ENCODE data around the gene GARIN5A. TPM values are rescaled to one million over a fixed set of nuclear protein-coding genes. Genes with fewer than 3 reads are reported as not detected.

GARIN5A gene
- total and polyA plus RNA-seq, 3 donors from 2014 or later: 60.0 to 126 (median 120) TPM

DNA sequence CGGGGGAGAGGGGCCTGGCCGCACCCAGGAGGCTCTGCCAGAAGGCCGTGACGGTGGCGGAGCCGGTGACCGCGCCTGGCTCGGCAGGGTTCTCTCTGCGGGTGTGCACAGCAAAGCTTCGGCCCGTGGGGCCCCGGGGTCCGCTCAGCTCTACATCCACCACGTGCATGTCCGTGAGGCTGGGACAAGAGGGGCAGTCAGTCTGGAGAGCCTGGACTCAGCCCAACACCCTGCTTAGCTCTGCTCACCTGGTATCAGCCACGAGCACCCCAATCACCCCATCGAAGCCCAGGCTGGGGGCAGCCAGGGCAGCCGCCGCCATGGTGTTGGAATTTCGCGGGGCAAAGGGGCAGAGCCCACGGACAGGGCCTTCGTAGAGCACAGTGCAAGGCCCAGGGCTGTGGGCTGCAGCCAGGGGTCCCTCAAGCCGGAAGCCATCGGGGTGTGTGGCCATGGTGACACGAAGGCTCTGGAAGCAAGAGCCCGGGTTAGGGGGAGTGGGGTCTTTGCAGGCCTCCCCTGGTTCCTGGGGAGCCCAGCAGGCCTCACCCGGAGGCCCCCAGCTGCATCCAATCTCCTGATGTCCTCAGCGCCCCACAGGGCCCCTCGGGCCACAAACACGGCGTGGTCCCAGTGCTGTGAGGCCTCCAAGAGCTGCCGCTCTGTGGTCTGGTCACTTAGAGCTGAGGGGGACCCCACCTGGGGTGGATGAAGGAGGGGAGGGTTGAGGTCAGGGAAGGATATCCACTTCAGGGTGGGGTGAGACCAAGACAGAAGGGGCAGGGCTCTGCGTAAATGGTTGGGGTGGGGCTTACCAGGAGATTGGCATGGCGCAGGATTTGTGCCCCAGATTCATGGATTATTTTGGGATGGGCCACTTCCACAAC is 35.7 kb upstream of the GARIN5A start:
- Histone ChIP-seq H3K27ac (no peak overlapping the region), H3K4me3 (peak overlapping the region in 1 of 2 donors; percentile 89), H3K36me3 (ENCODE audit: low read depth, missing control alignments) (no peaks in the 10 kb centered on the region), H3K4me1 (peaks cover 20% of the 10 kb centered on the region), H3K27me3 (no peaks in the 10 kb centered on the region), H3K9me3 (no peaks in the 10 kb centered on the region)
- TF ChIP-seq, protein P1, sequence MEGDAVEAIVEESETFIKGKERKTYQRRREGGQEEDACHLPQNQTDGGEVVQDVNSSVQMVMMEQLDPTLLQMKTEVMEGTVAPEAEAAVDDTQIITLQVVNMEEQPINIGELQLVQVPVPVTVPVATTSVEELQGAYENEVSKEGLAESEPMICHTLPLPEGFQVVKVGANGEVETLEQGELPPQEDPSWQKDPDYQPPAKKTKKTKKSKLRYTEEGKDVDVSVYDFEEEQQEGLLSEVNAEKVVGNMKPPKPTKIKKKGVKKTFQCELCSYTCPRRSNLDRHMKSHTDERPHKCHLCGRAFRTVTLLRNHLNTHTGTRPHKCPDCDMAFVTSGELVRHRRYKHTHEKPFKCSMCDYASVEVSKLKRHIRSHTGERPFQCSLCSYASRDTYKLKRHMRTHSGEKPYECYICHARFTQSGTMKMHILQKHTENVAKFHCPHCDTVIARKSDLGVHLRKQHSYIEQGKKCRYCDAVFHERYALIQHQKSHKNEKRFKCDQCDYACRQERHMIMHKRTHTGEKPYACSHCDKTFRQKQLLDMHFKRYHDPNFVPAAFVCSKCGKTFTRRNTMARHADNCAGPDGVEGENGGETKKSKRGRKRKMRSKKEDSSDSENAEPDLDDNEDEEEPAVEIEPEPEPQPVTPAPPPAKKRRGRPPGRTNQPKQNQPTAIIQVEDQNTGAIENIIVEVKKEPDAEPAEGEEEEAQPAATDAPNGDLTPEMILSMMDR (IDR thresholded peaks at IDR 0.05): no peak
- no peak for TF ChIP-seq POLR2A (IDR thresholded peaks at IDR 0.05)
- intact Hi-C loops (cut with DNase I; ENCODE audit: low total_unique reads): no loop called here
- WGBS, 2 donors: 36 to 78% methylated on average over 6 to 36 of the region's 36 CpGs
- no peak for DNase-seq

DNA sequence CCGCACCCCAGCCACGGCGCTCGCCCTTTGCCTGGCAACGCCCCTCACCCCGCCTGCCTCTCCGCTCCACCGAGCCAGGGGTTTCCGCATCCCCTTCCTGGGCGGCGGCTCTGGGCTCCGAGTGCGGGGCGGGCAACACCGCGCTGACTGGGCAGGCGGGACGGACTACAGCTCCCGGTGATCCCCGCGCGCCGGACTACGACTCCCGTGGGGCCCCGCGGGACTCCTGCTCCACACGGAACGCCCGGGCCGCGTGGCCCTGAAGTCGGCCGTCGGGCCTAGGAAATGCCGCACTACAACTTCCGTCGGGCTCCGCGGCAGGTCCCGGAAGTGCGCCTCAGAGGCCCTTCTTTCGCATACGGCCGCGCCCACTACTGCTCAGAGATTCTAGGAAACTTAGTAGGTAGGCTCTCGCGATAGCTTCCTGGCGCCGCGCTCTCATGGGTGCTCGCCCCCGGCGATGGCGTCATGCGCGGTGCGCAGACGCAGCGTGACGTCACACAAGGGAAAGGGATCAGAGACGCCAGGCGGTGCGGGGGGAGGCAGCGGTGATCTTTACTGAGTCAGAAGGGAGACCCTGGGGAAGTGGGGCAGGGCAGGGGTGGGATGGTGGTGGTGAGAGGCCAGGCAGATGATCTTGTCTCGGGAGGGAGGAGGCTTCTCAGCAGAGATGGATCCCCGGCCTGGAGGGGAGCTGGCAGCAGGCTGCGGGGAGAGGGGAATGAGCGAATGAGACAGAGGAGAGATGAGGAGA is 34.6 kb upstream of the GARIN5A start, which contains the start of gene JOSD2:
Gene JOSD2, minus strand, starts transcription at position 123 of the 754 bp plus-strand sequence. CDS start 760 bp downstream, outside the sequence.
- 0 to 2% methylated on average over 39 to 69 of the region's 69 CpGs for WGBS, 2 donors
- Histone ChIP-seq H3K27me3 (no peaks in the 10 kb centered on the region), H3K4me3 (peak within 1 kb of the TSS; percentile 66 to 89), H3K27ac (peak within 1 kb of the TSS; percentile 76 to 77), H3K9me3 (no peaks in the 10 kb centered on the region), H3K36me3 (ENCODE audit: low read depth, missing control alignments) (no peaks in the 10 kb centered on the region), H3K4me1 (peaks cover 20% of the 10 kb centered on the region)
- DNase-seq: peak; percentile 100
- TF ChIP-seq, protein P1 (IDR thresholded peaks at IDR 0.05): no peak
- peak; percentile 50 for TF ChIP-seq POLR2A (IDR thresholded peaks at IDR 0.05)
- intact Hi-C loops (cut with DNase I; ENCODE audit: low total_unique reads): no loop called here

DNA sequence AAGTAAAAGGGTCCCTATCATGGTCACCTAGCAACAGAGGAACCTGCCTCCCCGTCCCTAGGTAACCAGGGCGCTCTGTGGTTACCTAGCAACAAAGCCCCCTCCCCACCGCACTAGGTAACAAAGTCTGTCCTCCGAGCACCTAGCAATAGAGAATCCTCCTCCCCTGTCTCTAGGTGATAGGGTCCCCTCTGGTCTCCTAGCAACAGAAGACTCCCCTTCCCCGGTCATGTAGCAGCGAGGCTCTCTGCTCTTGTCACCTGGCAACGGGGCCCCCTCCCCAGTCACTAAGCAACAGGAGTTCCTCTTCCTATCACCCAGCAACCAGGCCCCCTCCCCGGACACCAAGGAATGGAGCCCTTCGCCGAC is 34.0 kb upstream of the GARIN5A start:
- no peak for DNase-seq

DNA sequence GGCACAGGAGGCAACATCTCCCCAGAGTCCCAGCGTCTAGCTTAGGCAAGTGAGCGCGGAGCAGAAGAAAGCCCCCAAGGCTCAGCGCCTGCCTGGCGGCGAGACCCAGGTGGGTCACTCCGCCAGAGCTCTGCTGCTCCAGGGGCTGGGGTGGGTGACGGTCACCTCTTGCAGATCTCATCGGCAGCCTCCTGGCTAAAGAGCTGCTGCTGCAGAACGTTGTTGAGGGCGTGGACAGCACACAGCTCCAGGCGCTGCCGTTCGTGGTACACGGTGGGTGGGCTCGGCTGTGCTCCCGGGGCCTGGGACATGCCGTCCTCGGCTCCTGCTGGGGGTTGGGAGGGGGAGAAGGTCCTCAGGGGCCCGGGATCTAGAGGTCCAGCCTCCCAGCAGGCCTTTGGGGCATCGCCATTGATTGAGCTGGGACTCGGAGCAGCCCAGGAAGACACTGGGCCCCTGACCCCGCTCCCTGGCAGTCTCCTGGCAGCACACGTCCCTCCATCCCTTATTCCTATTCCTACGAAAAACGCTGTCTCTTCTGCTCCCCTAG is 33.5 kb upstream of the GARIN5A start:
- peaks cover 20% of the 10 kb centered on the region for H3K4me1 ChIP-seq
- intact Hi-C loops (cut with DNase I; ENCODE audit: low total_unique reads): no loop called here
- H3K36me3 ChIP-seq (ENCODE audit: low read depth, missing control alignments): no peaks in the 10 kb centered on the region
- WGBS, 2 donors: 17 to 21% methylated on average over 8 to 26 of the region's 26 CpGs
- H3K27me3 ChIP-seq: no peaks in the 10 kb centered on the region
- DNase-seq: peak; percentile 75
- peak overlapping the region; percentile 66 to 89 for H3K4me3 ChIP-seq
- no peaks in the 10 kb centered on the region for H3K9me3 ChIP-seq
- peak overlapping the region; percentile 76 to 77 for H3K27ac ChIP-seq
- no peak for TF ChIP-seq POLR2A (IDR thresholded peaks at IDR 0.05)
- TF ChIP-seq, protein P1 (IDR thresholded peaks at IDR 0.05): no peak

More for the DNA sequence above, 34.0 kb upstream of the GARIN5A start:
- no peaks in the 10 kb centered on the region for H3K9me3 ChIP-seq
- H3K4me1 ChIP-seq: peaks cover 20% of the 10 kb centered on the region
- H3K36me3 ChIP-seq (ENCODE audit: low read depth, missing control alignments): no peaks in the 10 kb centered on the region
- WGBS, 2 donors: 1 to 7% methylated on average over 4 to 10 of the region's 10 CpGs
- TF ChIP-seq POLR2A (IDR thresholded peaks at IDR 0.05): no peak
- TF ChIP-seq, protein P1 (IDR thresholded peaks at IDR 0.05): no peak
- peak overlapping the region; percentile 76 to 77 for H3K27ac ChIP-seq
- intact Hi-C loops (cut with DNase I; ENCODE audit: low total_unique reads): no loop called here
- peak overlapping the region; percentile 66 to 89 for H3K4me3 ChIP-seq
- no peaks in the 10 kb centered on the region for H3K27me3 ChIP-seq

Data from testis (tissue), 3 donors.